HCT116 (cell line): ENCODE data around the gene CRY1.
"Not testable (repeated sequence)": the region's sequence is repeated elsewhere in the genome, so short reads cannot be mapped to it uniquely, and the experiment has no call there.

Source experiments
- CBX3 ChIP-seq: IDR thresholded peaks from 2 replicates; pipeline ENCODE4 v1.6.1; 2012; ENCODE audit warnings: low read depth
- CEBPB ChIP-seq: IDR thresholded peaks from 2 replicates; pipeline ENCODE4 v1.6.1; 2012; ENCODE audit warnings: low read depth
- EZH2 ChIP-seq: fragments of 200-600 bp; sonication (generic); IDR thresholded peaks from 2 replicates; pipeline ENCODE4 v1.6.1; 2017; ENCODE audit warnings: antibody characterized with exemption, mixed run types
- EZH2phosphoT487 ChIP-seq: fragments of 200-600 bp; IDR thresholded peaks from 2 replicates; pipeline ENCODE4 v1.6.1; 2018; ENCODE audit warnings: antibody characterized with exemption, borderline replicate concordance
- POLR2A ChIP-seq: IDR thresholded peaks from 2 replicates; pipeline ENCODE4 v1.7.0; 2011; ENCODE audit warnings: borderline replicate concordance; ENCODE audit not compliant: insufficient read depth, insufficient read length; ENCODE audit errors: extremely low read depth
- POLR2AphosphoS5 ChIP-seq: IDR thresholded peaks from 2 replicates; pipeline ENCODE4 v1.6.1; 2011; ENCODE audit warnings: mild to moderate bottlenecking, low read depth, low read length, moderate library complexity
- RAD21 ChIP-seq: IDR thresholded peaks from 2 replicates; pipeline ENCODE4 v1.6.1; 2012; ENCODE audit warnings: low read depth, mild to moderate bottlenecking
- SIN3A ChIP-seq: IDR thresholded peaks from 2 replicates; pipeline ENCODE4 v1.6.1; 2012; ENCODE audit warnings: low read depth
- SP1 ChIP-seq: IDR thresholded peaks from 2 replicates; pipeline ENCODE4 v1.6.1; 2012; ENCODE audit warnings: low read depth
- SRF ChIP-seq: IDR thresholded peaks from 2 replicates; pipeline ENCODE4 v1.6.1; 2012; ENCODE audit warnings: low read depth
- ZBTB33 ChIP-seq: IDR thresholded peaks from 2 replicates; pipeline ENCODE4 v1.6.1; 2011; ENCODE audit warnings: mild to moderate bottlenecking, low read length, moderate library complexity; ENCODE audit not compliant: insufficient replicate concordance; ENCODE audit errors: extremely low read depth
- ZNF274 ChIP-seq: fragments of 200-500 bp; sonication (Bioruptor generic); IDR thresholded peaks from 2 replicates; pipeline ENCODE4 v1.6.1; 2014; ENCODE audit warnings: mild to moderate bottlenecking, low read depth, low read length, inconsistent platforms
- TF ChIP-seq, protein P1 (sequence below), 3 experiments: fragments of 200-600 bp in 1 of 3; sonication (generic) in 1 of 3; IDR thresholded peaks in 2 of 3; conservative IDR thresholded peaks in 1 of 3; 2 replicates each; pipeline ENCODE4 v1.5.1; 2012 to 2017; ENCODE audit warnings: low read depth in 2 of 3, low read length in 2 of 3, antibody characterized with exemption in 1 of 3, borderline replicate concordance in 1 of 3, control low read depth in 1 of 3, mild to moderate bottlenecking in 1 of 3, mixed read lengths in 1 of 3, mixed run types in 1 of 3, moderate library complexity in 1 of 3; ENCODE audit not compliant: insufficient read depth in 1 of 3
- TF ChIP-seq, protein P2 (sequence below): IDR thresholded peaks from 2 replicates; pipeline ENCODE4 v1.6.1; 2012

- not testable (repeated sequence) for TF ChIP-seq SIN3A, RAD21, POLR2A, CBX3, ZNF274, SRF, EZH2phosphoT487, EZH2, ZBTB33, CEBPB, SP1, POLR2AphosphoS5
- TF ChIP-seq, protein P1, sequence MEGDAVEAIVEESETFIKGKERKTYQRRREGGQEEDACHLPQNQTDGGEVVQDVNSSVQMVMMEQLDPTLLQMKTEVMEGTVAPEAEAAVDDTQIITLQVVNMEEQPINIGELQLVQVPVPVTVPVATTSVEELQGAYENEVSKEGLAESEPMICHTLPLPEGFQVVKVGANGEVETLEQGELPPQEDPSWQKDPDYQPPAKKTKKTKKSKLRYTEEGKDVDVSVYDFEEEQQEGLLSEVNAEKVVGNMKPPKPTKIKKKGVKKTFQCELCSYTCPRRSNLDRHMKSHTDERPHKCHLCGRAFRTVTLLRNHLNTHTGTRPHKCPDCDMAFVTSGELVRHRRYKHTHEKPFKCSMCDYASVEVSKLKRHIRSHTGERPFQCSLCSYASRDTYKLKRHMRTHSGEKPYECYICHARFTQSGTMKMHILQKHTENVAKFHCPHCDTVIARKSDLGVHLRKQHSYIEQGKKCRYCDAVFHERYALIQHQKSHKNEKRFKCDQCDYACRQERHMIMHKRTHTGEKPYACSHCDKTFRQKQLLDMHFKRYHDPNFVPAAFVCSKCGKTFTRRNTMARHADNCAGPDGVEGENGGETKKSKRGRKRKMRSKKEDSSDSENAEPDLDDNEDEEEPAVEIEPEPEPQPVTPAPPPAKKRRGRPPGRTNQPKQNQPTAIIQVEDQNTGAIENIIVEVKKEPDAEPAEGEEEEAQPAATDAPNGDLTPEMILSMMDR (IDR thresholded peaks at IDR 0.05 in 2 of 3, conservative IDR thresholded peaks at IDR 0.05 in 1 of 3; ENCODE audit: borderline replicate concordance in 1 of 3, insufficient read depth in 1 of 3, low read depth in 2 of 3, low read length in 2 of 3), result not testable (repeated sequence)
- TF ChIP-seq, protein P2, sequence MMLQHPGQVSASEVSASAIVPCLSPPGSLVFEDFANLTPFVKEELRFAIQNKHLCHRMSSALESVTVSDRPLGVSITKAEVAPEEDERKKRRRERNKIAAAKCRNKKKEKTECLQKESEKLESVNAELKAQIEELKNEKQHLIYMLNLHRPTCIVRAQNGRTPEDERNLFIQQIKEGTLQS, result not testable (repeated sequence)
These were observed 97.2 kb downstream of the CRY1 start for GRCh38 chr12:106996102-106996501.
